Fibroblast of the aortic adventitia (primary cell): ENCODE results near the gene C3AR1. TPM values are rescaled to one million over a fixed set of nuclear protein-coding genes. Genes with fewer than 3 reads are reported as not detected.
A peak's percentile ranks its signal among the peaks of the same experiment; 100 is the strongest.

Experiments
- DNase-seq: peaks from one replicate; pipeline ENCODE4 v3.0.0-alpha.2; 2010; ENCODE audit warnings: low read depth
- H3K4me3 ChIP-seq: 2 replicates; pipeline ENCODE4 v1.5.1; 2011; ENCODE audit warnings: low read depth, mild to moderate bottlenecking, control low read depth, low read length, moderate library complexity
- CTCF ChIP-seq: IDR thresholded peaks from 2 replicates; pipeline ENCODE4 v1.5.1; 2011; ENCODE audit warnings: mild to moderate bottlenecking, low read length, control low read depth, inconsistent platforms; ENCODE audit not compliant: insufficient read depth
- total RNA-seq: library from RNA; depleted of rRNA; stranded (reverse); fragments of >200 nt; gene quantifications from 2 replicates; pipeline ENCODE4 v1.2.3, GENCODE V29; 2012; ENCODE audit warnings: low replicate concordance

Gene C3AR1
- total RNA-seq, 1 donor = 0.18 TPM

GRCh38 chr12:8047842-8048241 is 18.3 kb downstream of the C3AR1 start:
- no peak for TF ChIP-seq CTCF
- no peak overlapping the region for H3K4me3 ChIP-seq

GRCh38 chr12:8045952-8046944 is 19.9 kb downstream of the C3AR1 start:
- H3K4me3 ChIP-seq = no peak overlapping the region
- peak; percentile 90 for TF ChIP-seq CTCF
- peak; percentile 87 for DNase-seq

More at GRCh38 chr12:8047842-8048241, 18.3 kb downstream of the C3AR1 start:
- DNase-seq = no peak

GRCh38 chr12:8040791-8041190 is 25.4 kb downstream of the C3AR1 start:
- no peak for TF ChIP-seq CTCF
- H3K4me3 ChIP-seq = no peak overlapping the region
- DNase-seq = no peak

- peak overlapping the region; percentile 49 for H3K4me3 ChIP-seq
- DNase-seq = peak; percentile 65
- no peak for TF ChIP-seq CTCF
Measured at GRCh38 chr12:8038659-8039114, 27.5 kb downstream of the C3AR1 start.

GRCh38 chr12:8037947-8038346 is 28.2 kb downstream of the C3AR1 start:
- no peak for DNase-seq
- no peak overlapping the region for H3K4me3 ChIP-seq
- no peak for TF ChIP-seq CTCF

GRCh38 chr12:8037046-8037663 is 29.0 kb downstream of the C3AR1 start:
- H3K4me3 ChIP-seq = no peak overlapping the region
- no peak for TF ChIP-seq CTCF
- no peak for DNase-seq
